ENCODE results near the gene SLC6A9. TPM values are rescaled to one million over a fixed set of nuclear protein-coding genes. Genes with fewer than 3 reads are reported as not detected.

Gene SLC6A9
- total RNA-seq, 1 donor from 2014 or later, result 30.9 TPM

GRCh38 chr1:44048532-44049215 lies 17.4 kb upstream of the SLC6A9 start:
- Mint-ChIP-seq H3K4me3 (no peak overlapping the region), H3K27ac (peak overlapping the region; percentile 74), H3K36me3 (no peaks in the 10 kb centered on the region), H3K27me3 (ENCODE audit: low read depth) (peaks cover 5% of the 10 kb centered on the region), H3K4me1 (peaks cover 14% of the 10 kb centered on the region), H3K9me3 (no peaks in the 10 kb centered on the region)
- TF ChIP-seq, protein P1, sequence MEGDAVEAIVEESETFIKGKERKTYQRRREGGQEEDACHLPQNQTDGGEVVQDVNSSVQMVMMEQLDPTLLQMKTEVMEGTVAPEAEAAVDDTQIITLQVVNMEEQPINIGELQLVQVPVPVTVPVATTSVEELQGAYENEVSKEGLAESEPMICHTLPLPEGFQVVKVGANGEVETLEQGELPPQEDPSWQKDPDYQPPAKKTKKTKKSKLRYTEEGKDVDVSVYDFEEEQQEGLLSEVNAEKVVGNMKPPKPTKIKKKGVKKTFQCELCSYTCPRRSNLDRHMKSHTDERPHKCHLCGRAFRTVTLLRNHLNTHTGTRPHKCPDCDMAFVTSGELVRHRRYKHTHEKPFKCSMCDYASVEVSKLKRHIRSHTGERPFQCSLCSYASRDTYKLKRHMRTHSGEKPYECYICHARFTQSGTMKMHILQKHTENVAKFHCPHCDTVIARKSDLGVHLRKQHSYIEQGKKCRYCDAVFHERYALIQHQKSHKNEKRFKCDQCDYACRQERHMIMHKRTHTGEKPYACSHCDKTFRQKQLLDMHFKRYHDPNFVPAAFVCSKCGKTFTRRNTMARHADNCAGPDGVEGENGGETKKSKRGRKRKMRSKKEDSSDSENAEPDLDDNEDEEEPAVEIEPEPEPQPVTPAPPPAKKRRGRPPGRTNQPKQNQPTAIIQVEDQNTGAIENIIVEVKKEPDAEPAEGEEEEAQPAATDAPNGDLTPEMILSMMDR (IDR thresholded peaks at IDR 0.05; ENCODE audit: unreplicated experiment), result no peak
- DNase-seq (ENCODE audit: low spot score in 2 of 2, unreplicated experiment in 2 of 2), result no peak

- TF ChIP-seq, protein P1 (IDR thresholded peaks at IDR 0.05; ENCODE audit: unreplicated experiment), result no peak
- no peak for DNase-seq (ENCODE audit: low spot score in 2 of 2, unreplicated experiment in 2 of 2)
- Mint-ChIP-seq H3K27ac (peak overlapping the region; percentile 74), H3K9me3 (no peaks in the 10 kb centered on the region), H3K36me3 (no peaks in the 10 kb centered on the region), H3K4me3 (no peak overlapping the region), H3K27me3 (ENCODE audit: low read depth) (peaks cover 5% of the 10 kb centered on the region), H3K4me1 (peaks cover 14% of the 10 kb centered on the region)
These were observed 15.9 kb upstream of the SLC6A9 start for GRCh38 chr1:44047131-44047530.

GRCh38 chr1:44045064-44045463 lies 13.8 kb upstream of the SLC6A9 start:
- H3K27me3 Mint-ChIP-seq (ENCODE audit: low read depth), result peaks cover 9% of the 10 kb centered on the region
- TF ChIP-seq, protein P1 (IDR thresholded peaks at IDR 0.05; ENCODE audit: unreplicated experiment), result no peak
- H3K27ac Mint-ChIP-seq, result no peak overlapping the region
- no peaks in the 10 kb centered on the region for H3K9me3 Mint-ChIP-seq
- H3K4me3 Mint-ChIP-seq, result no peak overlapping the region
- peaks cover 14% of the 10 kb centered on the region for H3K4me1 Mint-ChIP-seq
- no peaks in the 10 kb centered on the region for H3K36me3 Mint-ChIP-seq
- no peak for DNase-seq (ENCODE audit: low spot score in 2 of 2, unreplicated experiment in 2 of 2)

- Mint-ChIP-seq H3K9me3 (no peaks in the 10 kb centered on the region), H3K27me3 (ENCODE audit: low read depth) (peaks cover 9% of the 10 kb centered on the region), H3K4me1 (peaks cover 14% of the 10 kb centered on the region), H3K27ac (no peak overlapping the region), H3K36me3 (no peaks in the 10 kb centered on the region), H3K4me3 (no peak overlapping the region)
- no peak for DNase-seq (ENCODE audit: low spot score in 2 of 2, unreplicated experiment in 2 of 2)
- TF ChIP-seq, protein P1 (IDR thresholded peaks at IDR 0.05; ENCODE audit: unreplicated experiment), result no peak
These were observed 13.0 kb upstream of the SLC6A9 start for GRCh38 chr1:44044071-44044801.

- H3K27me3 Mint-ChIP-seq (ENCODE audit: low read depth), result peaks cover 7% of the 10 kb centered on the region
- H3K4me3 Mint-ChIP-seq, result no peak overlapping the region
- H3K27ac Mint-ChIP-seq, result no peak overlapping the region
- no peaks in the 10 kb centered on the region for H3K36me3 Mint-ChIP-seq
- H3K9me3 Mint-ChIP-seq, result no peaks in the 10 kb centered on the region
- no peak for DNase-seq (ENCODE audit: low spot score in 2 of 2, unreplicated experiment in 2 of 2)
- H3K4me1 Mint-ChIP-seq, result peaks cover 16% of the 10 kb centered on the region
- TF ChIP-seq, protein P1 (IDR thresholded peaks at IDR 0.05; ENCODE audit: unreplicated experiment), result no peak
These were observed 12.2 kb upstream of the SLC6A9 start for GRCh38 chr1:44043176-44044070.
